Activated CD4-positive, CD25-positive, alpha-beta regulatory T cell treated with anti-CD3 and anti-CD28 coated beads, Interleukin-2, amount 50 U/mL, for 16 hours (primary cell): Measurements from ENCODE around the gene TPTE2.
"Not testable (repeated sequence)": the region's sequence is repeated elsewhere in the genome, so short reads cannot be mapped to it uniquely, and the experiment has no call there.

Source experiments
- DNase-seq: peaks from one replicate; pipeline ENCODE4 v3.0.0-alpha.2; 2020; ENCODE audit warnings: low read depth, low spot score

The TPTE2 gene

DNA sequence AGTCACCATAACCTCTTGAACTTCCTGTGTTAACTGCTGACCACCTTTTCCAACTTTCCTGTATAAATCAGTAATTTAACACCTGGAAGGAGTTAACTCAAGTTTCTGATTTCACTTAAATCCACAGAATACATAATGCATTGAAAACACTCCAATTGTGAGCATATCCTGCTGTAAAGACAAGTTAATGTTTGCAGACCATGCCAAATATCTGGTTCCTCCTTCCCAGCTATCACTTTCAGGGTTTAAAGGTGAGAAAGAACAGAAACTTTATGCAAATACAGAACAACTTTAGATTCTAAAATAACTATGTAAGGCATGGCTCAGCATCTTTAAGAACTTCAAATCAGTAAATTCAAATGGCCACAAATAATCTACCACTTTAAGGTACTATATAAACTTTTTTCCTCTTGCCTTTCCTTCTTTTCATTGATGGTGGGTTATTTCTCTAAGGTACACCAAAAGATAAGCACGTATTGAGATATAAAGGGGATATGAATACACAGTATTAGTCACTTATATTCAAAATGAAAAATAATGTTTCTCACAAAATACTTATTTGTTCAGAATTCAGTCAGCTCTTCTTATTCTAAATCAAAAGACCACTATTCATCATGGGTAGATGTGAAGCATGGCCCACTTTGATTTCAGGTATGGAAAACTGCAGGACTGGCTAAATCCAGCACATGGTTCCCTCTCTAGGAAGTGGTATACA lies 6.6 kb upstream of the TPTE2 start:
- DNase-seq = no peak

- DNase-seq = no peak
Measured at GRCh38 chr13:19561585-19561984, 253 bp upstream of the TPTE2 start.

DNA sequence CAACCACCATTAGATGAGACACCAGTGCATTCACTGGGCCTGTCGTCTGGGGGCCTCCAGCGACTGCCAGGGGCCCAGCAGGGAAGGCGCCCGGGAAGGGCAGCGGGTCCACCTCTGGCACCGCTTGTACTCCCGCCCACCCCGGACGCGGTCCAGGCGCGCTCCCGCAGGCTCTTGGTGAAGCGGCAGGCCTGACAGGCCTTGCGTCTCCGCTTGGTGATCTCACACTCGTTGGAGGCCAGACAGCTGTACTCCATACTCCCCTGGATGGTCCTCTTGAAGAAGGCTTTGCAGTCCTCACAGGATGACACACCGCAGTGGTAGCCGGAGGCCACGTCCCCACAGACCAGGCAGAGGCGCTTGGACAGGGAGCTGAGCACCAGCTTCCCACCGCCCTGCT lies 660 bp downstream of the TPTE2 start:
- DNase-seq = not testable (repeated sequence)

GRCh38 chr13:19559739-19560138 lies 1.6 kb downstream of the TPTE2 start:
- not testable (repeated sequence) for DNase-seq

DNA sequence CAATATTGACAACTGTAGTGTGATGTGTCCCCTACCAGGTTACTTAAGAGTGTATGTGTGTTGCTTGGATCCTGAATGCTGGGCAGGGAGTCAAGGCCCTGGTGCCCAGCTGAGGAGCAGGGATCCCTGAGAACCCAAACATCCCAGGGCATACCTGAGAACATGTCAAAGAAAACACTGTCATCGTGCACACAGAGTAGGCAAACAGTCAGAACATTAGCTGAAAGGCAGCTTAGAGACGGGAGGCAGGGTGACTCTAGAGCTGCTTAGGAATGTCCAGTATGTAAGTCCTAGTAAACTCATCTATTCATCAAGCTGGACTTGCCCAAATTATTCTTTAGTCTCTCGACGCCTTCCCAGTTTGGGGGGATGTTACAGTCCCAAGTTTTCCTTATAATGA lies 4.0 kb downstream of the TPTE2 start:
- not testable (repeated sequence) for DNase-seq

DNA sequence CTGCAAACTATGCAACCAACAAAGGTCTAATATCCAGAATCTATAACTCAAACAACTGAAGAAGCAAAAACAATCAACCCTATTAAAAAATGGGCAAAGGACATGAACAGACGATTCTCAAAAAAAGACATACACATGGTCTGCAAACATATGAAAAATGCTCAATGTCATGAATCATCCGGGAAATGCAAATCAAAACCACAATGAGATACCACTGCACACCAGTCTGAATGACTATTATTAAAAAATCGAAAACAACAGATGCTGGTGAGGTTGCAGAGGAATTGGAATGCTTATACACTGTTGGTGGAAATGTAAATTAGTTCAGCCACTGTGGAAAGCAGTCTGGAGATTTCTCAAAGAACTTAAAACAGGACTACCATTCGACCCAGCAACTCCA lies 12.1 kb downstream of the TPTE2 start:
- not testable (repeated sequence) for DNase-seq

GRCh38 chr13:19525634-19526033 lies 35.7 kb downstream of the TPTE2 start:
- DNase-seq = not testable (repeated sequence)

DNA sequence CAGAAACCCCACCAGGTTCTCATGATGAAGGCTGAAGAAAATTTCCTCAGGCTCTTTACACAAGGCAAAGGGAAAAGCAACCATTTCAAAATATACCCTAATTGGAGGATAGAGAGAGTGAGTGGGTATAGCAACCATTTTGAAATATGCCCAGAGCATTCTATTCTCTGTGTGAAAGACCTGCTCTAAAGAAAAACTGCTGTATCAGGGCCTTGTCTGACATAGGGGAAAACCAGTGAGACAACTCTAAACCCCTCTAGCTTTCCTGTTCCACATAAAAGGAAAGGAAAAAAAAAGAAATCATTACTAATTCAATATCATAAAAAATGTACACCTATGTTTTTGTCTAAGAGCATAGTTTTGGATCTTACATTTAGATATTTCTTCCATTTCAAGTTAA lies 42.3 kb downstream of the TPTE2 start:
- no peak for DNase-seq

GRCh38 chr13:19507623-19508022 lies 53.7 kb downstream of the TPTE2 start:
- not testable (repeated sequence) for DNase-seq

- not testable (repeated sequence) for DNase-seq
Measured at GRCh38 chr13:19460126-19460525, 101.2 kb downstream of the TPTE2 start.

GRCh38 chr13:19439056-19439686 lies 122.2 kb downstream of the TPTE2 start:
- not testable (repeated sequence) for DNase-seq

- not testable (repeated sequence) for DNase-seq
Measured at GRCh38 chr13:19437780-19438179, 123.6 kb downstream of the TPTE2 start.

GRCh38 chr13:19422236-19422635 lies 139.1 kb downstream of the TPTE2 start:
- not testable (repeated sequence) for DNase-seq

- not testable (repeated sequence) for DNase-seq
Measured at GRCh38 chr13:19412494-19412893, 148.8 kb downstream of the TPTE2 start.

GRCh38 chr13:19382746-19383511 lies 178.4 kb downstream of the TPTE2 start:
- DNase-seq = not testable (repeated sequence)

DNA sequence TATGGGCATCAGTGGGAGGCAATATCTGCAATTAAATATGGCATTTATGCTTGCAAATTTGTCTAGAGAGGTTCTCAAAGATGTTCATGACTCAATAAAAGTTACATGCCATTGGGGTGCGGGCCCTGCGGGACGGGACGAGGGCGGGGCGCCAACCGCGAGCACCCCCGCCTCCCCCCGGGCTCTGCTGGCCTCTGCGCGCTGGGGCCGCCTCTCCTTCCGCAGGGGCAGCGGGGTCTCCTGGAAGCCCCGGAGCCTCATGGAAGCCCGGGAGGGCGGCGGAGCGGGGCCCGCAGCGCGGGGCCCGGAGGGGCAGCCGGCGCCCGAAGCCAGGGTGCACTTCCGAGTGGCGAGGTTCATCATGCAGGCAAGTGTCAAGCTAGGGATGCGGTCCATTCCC lies 179.2 kb downstream of the TPTE2 start:
- DNase-seq = no peak
